ENCODE measurements around the gene POLL.

POLL gene

DNA sequence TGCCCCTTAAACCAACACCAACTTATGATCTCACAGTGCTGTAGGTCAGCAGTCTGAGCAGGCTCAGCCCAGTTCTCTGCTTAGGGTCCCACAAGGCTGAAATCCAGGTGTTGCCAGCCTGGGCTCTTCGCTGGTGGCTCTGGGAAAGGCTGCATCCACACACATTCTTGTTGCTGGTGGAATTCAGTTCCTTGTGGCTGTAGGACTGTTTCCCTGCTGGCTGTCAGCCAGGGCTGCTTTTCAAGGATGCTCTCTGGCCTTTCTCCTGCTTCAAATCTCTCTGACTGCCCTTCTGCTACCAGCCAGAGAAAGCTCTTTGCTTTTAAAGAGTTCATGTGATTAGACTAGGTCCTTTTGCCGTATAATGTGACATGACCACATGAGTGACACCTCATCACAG lies 15.3 kb downstream of the POLL start:
- TF ChIP-seq, protein P1, sequence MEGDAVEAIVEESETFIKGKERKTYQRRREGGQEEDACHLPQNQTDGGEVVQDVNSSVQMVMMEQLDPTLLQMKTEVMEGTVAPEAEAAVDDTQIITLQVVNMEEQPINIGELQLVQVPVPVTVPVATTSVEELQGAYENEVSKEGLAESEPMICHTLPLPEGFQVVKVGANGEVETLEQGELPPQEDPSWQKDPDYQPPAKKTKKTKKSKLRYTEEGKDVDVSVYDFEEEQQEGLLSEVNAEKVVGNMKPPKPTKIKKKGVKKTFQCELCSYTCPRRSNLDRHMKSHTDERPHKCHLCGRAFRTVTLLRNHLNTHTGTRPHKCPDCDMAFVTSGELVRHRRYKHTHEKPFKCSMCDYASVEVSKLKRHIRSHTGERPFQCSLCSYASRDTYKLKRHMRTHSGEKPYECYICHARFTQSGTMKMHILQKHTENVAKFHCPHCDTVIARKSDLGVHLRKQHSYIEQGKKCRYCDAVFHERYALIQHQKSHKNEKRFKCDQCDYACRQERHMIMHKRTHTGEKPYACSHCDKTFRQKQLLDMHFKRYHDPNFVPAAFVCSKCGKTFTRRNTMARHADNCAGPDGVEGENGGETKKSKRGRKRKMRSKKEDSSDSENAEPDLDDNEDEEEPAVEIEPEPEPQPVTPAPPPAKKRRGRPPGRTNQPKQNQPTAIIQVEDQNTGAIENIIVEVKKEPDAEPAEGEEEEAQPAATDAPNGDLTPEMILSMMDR (IDR thresholded peaks at IDR 0.05; ENCODE audit: insufficient read depth, low read depth, low read length, missing control alignments) = no peak
- no peak for DNase-seq (ENCODE audit: low read depth)
- no peak overlapping the region for H3K4me3 ChIP-seq (ENCODE audit: low read length)

DNA sequence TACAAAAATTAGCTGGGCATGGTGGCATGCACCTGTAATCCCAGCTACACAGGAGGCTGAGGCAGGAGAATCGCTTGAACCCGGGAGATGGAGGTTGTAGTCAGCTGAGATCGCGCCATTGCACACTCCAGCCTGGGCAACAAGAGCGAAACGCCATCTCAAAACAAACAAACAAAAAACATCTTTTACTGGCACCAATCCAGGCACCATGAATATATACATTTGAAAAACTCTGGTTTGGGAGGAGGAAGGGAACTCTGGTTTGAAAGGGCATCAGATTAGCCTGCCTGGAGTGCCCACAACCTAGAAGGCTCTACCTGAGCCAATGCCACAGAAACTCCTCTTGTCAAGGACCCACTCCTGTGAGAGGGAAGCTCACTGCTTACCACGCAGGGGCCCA lies 15.9 kb downstream of the POLL start:
- no peak overlapping the region for H3K4me3 ChIP-seq (ENCODE audit: low read length)
- no peak for DNase-seq (ENCODE audit: low read depth)
- TF ChIP-seq, protein P1 (IDR thresholded peaks at IDR 0.05; ENCODE audit: insufficient read depth, low read depth, low read length, missing control alignments) = no peak

DNA sequence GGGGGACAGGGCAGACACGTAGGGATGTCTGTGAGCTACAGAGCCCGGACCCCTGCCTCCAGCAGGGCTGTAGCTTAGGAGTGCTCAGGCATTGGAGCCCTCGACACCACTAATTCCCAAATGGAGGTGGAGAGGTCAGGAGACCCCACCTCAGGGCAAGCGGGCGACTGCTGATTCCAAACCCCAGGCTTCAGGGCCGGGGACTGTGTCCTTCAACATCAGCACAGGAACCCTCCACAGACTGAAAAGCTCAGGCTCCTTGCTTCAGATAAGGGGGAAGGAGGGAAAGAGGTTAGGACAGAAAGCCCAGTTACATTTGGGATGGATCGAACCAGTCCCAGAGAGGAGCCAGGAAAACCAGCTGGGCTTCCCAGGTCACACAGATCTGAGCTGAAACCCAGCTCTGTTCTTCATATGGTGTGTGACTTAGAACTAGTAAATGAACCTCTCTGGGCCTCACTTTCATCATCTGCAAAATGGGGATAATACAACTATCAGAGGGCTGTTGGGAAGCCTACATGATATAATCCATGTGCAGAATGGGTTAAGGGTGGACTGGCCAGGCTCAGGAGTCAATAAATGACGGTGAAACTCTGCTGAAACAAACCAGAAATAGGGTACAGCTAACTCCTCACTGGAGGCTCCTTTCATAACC lies 16.7 kb downstream of the POLL start:
- no peak overlapping the region for H3K4me3 ChIP-seq (ENCODE audit: low read length)
- DNase-seq (ENCODE audit: low read depth) = no peak
- TF ChIP-seq, protein P1 (IDR thresholded peaks at IDR 0.05; ENCODE audit: insufficient read depth, low read depth, low read length, missing control alignments) = no peak

DNA sequence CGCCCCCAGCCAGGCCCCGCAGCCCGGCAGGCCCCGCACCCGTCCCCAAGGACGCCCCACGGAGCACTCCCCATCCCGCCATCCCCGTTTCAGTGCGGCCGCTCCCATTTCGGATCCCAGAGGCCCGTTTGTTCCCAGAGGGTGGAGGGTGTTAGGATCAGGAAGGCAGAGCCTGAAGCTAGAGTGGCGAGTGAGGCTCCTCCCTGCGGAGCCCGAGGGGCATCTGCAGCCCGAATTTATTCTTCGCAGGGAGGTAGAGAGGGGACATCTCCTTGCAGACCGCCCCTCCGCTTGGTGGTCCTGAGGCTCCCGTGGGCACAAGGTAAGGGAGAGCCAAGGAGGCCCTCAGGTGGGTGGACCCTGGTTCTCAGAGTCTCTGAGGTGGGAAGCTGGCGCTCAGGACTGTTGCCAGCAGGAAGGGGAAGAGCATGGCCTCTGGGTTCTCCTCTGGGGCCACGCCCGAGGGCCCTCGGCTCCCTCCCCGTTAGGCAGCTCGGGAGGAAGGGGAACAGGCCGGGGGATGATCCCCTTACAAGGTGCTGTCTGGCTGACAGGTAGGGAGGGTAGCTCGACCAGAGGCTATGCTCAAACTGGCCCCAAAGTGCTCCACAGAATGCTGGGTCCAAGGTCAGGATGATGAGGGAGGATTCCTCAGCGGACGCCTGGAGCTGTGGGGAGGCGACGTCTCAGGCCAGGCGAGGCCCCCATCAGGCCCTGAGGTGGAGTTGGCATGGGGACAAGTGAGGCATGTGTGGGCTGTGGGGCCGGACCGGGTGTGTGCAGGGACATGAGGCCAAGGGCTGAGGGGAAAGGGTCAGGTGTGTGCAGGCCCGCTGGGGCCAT lies 17.4 kb downstream of the POLL start:
- DNase-seq (ENCODE audit: low read depth) = no peak
- TF ChIP-seq, protein P1 (IDR thresholded peaks at IDR 0.05; ENCODE audit: insufficient read depth, low read depth, low read length, missing control alignments) = no peak
- peak overlapping the region; percentile 62 for H3K4me3 ChIP-seq (ENCODE audit: low read length)

DNA sequence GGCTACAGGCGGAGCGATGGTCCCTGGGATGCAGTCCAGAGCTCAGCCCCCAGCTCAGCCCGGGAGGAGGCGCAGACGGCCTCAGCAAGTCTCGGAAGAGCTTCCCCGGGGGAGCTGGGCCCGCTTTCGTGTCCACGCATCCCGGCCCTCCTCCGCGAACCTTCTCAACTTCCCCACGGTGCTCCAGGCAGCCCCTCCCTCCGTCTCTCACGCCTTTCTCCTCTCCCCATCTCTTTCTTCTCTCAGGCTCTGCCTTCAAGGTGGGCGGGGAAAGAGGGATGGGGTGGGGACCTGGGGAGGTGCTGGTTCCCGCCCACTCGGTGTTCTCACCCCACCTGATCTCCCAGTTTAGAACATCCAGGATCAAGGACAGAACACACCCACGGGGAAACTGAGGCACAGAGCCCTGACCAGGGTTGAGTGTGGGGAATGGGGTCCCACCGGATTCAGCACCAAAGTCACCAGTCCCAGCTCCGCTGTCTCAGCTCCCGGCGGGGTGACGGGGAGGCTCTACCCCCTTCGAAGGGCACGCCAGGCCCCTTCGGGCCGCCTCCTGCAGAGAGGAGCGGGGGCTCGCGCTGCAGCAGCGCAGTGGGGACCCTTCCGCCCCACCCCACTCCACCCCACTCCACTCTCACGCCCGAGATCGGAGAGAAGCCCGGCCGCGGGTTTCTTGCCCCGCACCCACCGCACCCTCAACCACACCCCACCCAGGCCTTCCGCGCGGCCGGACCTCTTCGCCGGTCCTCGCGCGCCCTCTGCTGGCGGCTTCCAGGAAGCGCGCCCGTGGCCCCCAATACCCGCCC lies 18.2 kb downstream of the POLL start:
- H3K4me3 ChIP-seq (ENCODE audit: low read length) = peak overlapping the region; percentile 62
- DNase-seq (ENCODE audit: low read depth) = peak; percentile 77
- TF ChIP-seq, protein P1 (IDR thresholded peaks at IDR 0.05; ENCODE audit: insufficient read depth, low read depth, low read length, missing control alignments) = peak; percentile 42

DNA sequence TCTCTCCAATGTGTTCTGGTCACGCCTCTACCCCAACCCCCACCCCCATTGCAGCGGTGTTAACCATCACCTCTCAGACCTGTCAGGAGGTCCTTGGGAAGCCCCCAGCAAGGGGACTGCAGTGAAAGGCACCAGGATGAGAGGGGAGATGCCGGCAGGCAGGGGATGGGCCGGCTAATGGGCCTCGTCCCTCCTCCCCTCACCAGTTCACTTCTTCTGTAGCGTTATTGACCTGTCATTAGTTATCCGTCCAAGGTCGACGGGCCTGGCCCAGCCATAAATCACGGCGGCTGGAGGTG lies 18.8 kb downstream of the POLL start:
- no peak for DNase-seq (ENCODE audit: low read depth)
- H3K4me3 ChIP-seq (ENCODE audit: low read length) = no peak overlapping the region
- TF ChIP-seq, protein P1 (IDR thresholded peaks at IDR 0.05; ENCODE audit: insufficient read depth, low read depth, low read length, missing control alignments) = no peak

Data from epithelial cell of esophagus (primary cell).